IPS DF 4.7 (cell line): Measurements from ENCODE around the gene ZIC4.

Experiments used
- DNase-seq: peaks from one replicate; pipeline ENCODE4 v3.0.0-alpha.2; 2013; ENCODE audit warnings: low spot score; ENCODE audit errors: extremely low read depth

Gene ZIC4

DNA sequence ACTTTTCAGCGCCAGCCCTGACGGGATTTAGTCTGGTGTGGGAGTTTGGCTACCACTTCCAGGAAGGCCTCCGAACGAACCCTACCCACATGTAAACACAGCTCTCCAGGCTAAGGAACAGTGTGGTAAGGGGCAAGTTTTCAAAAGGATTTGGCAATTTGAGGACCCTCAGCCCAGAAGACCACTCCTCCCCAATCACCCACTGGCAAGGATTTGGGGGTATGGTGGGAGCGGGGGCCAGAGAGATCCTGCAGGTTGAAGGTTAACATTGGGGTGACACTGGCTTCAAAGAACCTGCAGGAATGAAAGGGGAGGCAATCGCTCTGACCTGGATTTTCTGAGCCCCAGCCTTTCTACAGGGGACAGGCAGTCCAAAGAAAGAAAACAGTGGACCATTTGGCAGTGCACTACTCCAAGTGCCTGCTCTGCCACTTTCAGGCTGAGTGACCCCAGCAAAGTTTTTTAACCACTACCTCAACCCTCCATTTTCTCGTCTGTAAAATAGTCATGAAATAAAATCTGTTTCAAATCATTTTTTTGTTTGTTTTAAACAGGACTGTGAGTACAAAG lies 34.5 kb downstream of the ZIC4 start:
- DNase-seq, result no peak

- DNase-seq, result no peak
Observed at GRCh38 chr3:147371140-147371539, 35.2 kb downstream of the ZIC4 start.

DNA sequence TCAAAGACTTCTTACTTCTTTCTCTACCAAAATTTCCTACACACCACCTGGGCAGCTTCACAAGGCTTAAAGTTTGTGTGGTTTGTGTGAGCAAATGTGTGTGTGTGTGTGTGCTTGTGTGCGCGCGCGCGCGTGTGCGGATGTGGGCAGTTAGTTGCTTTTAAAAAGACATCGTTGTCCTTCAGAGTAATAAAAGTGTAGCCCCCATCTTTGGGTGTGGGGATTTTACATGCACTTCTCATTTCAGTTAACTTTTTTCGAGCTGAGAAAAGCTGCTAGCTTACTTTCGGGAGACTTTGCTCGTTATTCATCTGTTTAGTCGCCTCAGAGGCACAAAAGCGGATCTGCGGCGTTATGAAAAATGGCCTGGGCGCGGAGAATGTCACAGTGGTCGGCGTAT lies 36.0 kb downstream of the ZIC4 start:
- DNase-seq, result no peak

DNA sequence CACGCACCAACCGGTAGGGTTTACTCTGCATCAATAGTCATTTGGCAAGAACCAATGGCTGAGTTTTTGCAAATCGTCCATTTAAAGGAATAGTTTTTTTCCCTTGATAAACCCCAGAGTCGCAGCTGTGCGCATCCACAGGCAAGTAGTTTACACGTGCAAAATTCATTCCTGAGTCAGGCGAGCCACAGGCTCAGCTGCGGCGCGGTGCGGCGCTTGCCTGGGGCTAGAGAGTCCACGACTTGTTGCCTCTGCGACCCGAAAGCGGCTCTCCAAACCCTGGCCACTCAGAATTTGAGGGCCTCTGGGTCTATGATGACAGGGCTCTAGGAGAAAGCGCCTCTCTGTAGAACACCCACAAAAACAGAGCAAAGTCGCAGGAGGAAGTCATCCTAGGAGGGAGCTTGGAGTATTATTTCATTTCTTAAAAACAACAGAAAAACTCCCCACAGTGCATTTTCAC lies 36.7 kb downstream of the ZIC4 start:
- DNase-seq, result no peak

DNA sequence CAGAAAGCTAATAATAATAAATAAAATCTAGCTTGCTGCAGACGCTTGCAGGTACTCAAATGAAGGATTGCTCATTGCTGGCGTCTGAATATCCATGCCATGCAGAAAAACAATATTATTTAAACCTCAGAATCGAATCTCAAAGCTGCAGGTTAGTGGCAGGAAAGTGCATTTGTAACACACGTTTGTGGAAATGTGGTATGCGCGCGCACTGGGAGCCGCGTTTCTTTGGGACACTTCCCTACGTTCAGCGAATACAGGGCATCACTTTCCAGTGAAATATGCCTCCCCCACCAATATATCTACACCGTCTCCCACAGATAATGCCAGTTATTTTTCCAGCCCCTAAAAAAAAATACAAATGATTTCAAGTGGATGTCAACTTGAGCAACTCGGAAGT lies 37.1 kb downstream of the ZIC4 start:
- no peak for DNase-seq

- no peak for DNase-seq
Observed at GRCh38 chr3:147368561-147369221, 37.7 kb downstream of the ZIC4 start.

DNA sequence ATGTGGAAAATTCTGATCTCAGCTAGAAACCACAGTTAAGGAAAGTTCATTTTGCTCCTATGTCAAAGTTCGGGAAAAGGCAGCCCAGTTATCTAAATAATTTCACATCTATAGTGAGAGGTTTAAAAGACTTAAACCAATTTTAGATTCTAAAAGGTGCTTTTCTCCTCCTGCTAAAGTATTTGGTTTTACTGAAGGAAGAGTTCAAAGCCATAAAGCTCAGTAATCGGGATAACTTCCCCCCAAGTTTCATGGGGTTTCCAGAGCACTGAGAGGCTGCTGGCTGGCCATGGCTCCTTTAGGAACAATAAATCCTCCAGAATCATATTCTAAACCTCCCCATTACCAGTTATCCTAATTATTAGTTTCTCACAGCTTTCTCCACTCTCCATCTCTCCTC lies 38.2 kb downstream of the ZIC4 start:
- DNase-seq, result no peak

GRCh38 chr3:147367676-147368075 lies 38.7 kb downstream of the ZIC4 start:
- DNase-seq, result no peak

DNA sequence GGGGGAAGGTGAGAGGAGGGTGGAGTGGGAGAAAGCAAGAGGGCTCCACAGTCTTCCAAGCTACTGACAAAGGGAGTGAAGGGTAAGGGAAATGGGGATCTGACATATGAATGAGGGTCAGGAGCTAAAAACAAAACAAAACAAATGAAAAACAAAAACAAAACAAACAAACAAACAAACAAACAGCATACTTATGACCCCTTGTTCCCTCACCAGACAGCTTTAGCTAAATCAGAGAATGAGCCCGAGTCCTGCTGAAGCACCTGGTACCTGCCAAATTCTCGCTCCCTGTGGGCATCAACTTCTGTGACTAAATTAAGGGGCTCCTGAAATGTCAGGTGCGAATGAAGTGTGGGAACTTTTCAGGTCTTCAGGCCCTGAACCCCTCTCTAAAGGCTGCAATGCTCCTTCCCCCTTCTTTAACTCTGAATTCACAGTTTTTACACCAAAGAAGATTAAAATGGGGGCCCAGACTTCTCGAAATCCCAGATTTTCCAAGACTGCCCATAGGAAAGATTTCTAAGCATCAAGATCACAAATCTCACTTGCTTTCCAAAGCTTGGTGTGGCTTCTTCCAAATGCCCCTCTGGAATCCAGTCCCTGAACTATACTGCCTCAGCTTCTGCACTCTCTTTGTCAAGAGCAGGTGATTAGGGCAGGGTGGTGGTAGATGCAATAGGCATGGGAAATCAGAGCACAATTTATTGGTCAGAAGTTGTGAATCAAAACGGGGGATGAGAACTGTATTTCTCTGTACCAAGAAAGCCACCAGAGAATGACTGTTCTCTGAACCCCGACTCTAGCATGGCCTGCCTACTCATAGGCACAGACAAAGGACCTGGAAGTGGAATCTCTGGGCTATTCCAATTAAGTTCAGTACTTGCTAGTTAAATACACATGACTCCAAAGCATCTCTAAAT lies 40.9 kb downstream of the ZIC4 start:
- DNase-seq, result no peak

DNA sequence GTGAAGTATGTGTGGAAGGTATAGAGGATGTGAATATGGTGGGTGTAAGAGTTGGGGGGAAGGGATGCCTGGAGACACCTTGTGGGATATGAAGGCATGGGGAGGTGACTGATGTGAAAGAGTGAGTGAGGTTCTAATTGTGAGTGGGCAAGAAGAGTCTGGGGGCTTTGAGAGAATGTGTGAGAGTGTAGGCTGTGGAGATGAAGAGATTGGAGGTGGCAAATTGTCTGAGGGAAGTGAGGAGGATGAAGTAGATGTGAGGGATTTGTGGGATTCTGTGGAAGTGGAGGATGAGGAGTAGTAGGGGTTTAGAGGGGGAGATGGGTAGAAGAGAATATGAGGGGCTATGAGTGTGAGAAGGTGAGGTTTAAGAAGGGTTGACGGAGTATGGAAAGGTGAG lies 41.6 kb downstream of the ZIC4 start:
- DNase-seq, result no peak

DNA sequence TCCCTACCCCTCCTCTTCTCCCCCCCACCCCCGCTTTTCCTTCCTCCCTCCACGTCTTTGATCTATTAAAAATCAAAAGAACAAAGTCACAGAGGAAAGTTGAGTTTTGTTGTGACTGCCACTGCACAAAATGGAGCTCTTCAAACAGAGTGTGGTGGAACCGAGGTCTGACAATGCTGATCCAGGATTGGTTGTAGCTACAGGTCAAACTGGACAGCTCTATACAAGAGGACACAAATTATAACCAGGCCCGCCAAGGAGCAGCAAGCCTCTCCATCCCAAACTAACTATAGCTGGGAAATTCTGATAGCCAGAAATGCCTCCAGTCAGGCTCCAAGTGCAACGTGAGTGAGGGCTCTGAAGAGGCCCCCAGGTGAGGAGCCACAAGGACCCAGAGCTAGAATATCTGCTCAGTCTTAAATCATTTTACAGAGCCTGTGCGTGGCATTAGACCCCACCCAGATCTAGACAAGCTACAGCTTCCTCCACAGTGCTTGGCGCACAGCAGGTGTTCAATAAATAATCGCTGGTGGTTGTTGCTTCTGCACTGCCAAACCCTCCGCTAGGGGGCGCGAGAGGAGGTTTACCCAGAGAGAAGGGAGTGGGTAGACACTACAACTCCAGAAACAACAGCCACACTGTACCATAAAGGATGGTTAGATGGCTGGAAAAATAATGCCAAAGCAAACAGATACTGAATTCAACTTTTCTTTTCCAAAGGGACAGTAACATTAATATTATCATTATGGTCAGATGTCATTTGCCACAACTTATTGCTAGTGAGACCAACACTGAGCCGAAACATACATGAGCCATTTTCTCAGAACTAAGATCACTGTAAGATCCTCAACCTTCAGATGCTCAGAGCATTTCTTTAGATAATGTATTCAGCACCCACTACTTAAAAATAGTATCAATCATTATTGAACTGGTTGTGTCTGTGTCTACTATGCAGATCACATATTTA lies 44.6 kb downstream of the ZIC4 start:
- DNase-seq, result no peak

- no peak for DNase-seq
Observed at GRCh38 chr3:147360646-147361453, 45.5 kb downstream of the ZIC4 start.

DNA sequence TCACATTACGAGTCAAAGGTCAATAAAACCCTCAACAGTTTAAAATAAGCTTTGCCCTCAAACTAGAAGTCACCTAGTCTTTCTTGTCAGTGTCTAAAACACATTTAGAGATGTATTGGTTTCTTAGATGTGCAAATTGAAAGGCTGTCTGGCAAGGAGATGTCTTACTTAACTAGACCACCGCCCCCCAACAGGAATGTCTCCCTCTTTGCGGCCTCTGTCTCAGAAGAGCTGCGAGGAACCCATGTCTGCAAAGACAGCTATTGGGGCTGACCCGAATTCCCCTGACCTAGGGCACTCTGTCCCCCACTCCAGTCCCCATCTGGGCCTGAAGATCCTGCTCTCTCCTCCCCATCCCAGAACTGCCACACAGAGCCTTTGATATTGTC lies 46.3 kb downstream of the ZIC4 start:
- DNase-seq, result no peak

DNA sequence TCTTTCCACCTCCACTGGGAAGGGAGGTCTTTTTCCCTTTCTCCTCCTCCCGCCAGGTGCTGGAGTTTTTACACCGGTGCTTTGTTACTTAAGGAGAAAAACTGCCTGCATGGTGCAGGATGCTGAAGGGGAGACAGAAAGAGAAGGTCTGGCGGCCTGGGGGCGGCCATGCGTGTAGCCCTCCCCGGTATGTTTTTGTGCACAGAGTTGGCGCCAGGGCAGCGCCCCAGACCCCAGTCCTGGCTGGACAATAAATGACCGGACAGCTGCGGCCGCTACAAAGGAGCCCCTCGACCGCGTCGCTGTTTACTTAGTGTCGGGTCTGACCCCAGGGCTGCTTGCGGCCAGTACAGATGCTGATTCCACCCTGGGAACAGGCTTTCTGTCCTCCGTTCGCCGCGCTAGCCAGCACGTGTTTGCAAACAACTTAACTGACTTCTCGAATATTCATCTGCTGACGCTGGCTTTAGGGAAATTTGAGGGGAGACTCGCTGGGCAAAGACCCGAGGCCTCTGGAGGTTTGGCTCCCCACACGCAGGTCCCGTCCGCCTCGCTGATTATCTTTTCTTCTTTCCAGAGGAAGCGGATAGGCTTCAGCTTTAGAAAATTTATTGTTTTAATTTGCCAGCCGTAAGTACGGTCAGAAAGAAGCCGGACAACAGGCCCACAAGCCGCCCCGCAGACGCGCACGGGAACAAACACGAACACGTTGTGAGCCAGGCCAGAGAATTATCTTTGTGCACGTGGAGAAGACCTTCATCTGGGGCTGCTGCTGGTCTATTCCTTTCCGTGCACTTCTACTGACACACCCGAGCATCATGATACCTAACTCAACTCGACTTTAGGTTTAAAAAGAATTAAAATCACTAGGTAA lies 46.9 kb downstream of the ZIC4 start:
- no peak for DNase-seq

GRCh38 chr3:147358144-147358992 lies 48.0 kb downstream of the ZIC4 start:
- no peak for DNase-seq

DNA sequence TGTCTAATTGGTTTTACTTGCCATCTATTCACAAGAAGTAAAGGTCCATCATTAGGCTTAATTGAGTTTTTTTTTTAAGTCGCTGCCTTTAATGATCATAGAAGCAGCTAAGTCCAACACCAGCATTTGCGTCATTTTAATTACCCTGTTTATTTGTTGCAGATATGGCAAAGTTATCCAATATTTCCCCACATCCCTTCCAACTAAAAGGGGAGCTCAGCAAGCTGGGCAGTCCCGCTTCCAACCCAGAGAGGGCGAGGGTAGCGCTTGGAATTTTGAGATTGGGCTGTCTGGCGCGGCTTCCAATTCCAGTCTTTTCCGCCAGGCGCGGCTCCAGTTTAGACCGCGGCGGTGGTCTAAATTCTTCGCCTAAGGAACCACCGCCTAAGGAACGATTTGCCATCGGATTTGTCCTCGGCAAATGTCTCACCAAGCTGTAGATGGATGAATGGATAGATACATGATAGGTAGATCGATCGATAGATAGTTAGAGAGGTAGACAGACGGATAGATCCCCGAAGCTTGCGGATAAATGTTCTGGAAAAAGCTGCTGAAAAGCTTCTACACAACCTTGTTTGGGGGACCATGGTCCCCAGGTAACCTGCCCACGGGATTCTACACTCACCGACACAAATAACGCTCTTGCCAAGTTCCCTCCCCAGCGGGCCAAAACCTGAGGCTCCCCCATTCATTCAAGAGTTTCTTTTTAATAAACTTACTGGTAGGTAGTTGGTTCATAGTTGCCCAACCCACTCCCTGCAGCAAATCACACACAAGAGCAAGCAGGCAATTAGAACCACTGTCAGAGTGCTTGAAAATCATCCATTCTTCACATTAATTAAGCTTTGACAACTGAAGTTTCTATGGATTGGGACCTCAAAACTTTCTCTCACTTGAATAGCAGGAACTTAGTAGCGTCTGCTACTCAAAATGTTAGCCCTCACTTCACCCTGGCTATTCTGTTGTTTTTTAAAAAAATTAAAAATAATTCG lies 49.1 kb downstream of the ZIC4 start:
- no peak for DNase-seq
